DND-41 (cell line): Measurements from ENCODE around the gene KIAA1210.

Source experiments
- EZH2 ChIP-seq: IDR thresholded peaks from 3 replicates; pipeline ENCODE4 v1.6.1; 2012; ENCODE audit warnings: borderline replicate concordance, low read depth, mild to moderate bottlenecking, moderate library complexity, low read length, inconsistent platforms; ENCODE audit not compliant: severe bottlenecking
- TF ChIP-seq, protein P1 (sequence below): IDR thresholded peaks from 2 replicates; pipeline ENCODE4 v1.5.1; 2012; ENCODE audit warnings: borderline replicate concordance, low read length, moderate library complexity, mild to moderate bottlenecking; ENCODE audit not compliant: poor library complexity, severe bottlenecking; ENCODE audit errors: extremely low read depth

DNA sequence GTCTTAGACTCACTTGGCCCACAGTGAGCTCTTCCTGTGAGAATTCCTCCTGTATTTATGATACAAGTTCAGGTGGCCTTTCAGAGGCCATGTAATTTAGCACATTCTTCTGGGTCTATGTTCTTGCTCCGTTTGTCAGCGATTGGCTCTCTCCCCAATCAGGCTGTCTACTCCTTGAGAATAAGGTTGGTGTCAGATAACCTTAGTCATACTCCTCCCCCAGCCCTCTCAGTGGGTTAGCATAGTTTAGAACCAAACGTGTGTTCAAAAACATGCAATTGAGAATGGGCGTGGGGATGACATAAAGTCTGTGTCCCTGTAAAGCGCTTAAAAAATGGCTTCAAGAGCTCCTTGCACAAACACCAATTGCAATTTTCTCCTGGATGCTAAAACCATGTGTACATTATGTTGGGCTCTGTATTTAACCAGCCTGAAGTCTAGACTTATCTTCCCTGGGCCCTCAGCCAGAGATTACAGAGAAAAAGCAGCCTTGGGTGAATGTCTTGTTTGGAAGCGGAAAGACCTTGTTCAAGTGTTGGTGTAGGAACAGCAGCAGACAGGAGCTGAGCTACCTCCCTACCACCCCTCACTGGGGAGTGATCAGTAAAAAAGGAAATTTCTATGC, 64.8 kb downstream of the KIAA1210 start:
- TF ChIP-seq, protein P1, sequence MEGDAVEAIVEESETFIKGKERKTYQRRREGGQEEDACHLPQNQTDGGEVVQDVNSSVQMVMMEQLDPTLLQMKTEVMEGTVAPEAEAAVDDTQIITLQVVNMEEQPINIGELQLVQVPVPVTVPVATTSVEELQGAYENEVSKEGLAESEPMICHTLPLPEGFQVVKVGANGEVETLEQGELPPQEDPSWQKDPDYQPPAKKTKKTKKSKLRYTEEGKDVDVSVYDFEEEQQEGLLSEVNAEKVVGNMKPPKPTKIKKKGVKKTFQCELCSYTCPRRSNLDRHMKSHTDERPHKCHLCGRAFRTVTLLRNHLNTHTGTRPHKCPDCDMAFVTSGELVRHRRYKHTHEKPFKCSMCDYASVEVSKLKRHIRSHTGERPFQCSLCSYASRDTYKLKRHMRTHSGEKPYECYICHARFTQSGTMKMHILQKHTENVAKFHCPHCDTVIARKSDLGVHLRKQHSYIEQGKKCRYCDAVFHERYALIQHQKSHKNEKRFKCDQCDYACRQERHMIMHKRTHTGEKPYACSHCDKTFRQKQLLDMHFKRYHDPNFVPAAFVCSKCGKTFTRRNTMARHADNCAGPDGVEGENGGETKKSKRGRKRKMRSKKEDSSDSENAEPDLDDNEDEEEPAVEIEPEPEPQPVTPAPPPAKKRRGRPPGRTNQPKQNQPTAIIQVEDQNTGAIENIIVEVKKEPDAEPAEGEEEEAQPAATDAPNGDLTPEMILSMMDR, result no peak
- TF ChIP-seq EZH2, result no peak
